Liver (tissue), 3 donors: Measurements from ENCODE around the gene L3MBTL1.

Experiments used
- ATF3 ChIP-seq: IDR thresholded peaks from 2 replicates; pipeline ENCODE4 v1.6.1; 2016; ENCODE audit warnings: antibody characterized with exemption
- CTCF ChIP-seq: fragments of 150-350 bp; IDR thresholded peaks from 2 replicates; pipeline ENCODE4 v1.5.1; 2017; ENCODE audit warnings: improper control_type of control experiment, low read depth, low read length; ENCODE audit not compliant: missing input control
- EGR1 ChIP-seq, 2 donors: IDR thresholded peaks; 2 replicates each; pipeline ENCODE4 v1.6.1; 2016 to 2018; ENCODE audit warnings: antibody characterized with exemption in 2 of 2, low read depth in 2 of 2
- JUND ChIP-seq, 2 donors: IDR thresholded peaks; 2 replicates each; pipeline ENCODE4 v1.6.1; 2016; ENCODE audit warnings: antibody characterized with exemption in 2 of 2
- RAD21 ChIP-seq, 2 donors: IDR thresholded peaks; 2 replicates each; pipeline ENCODE4 v1.6.1; 2016; ENCODE audit warnings: antibody characterized with exemption in 2 of 2, mild to moderate bottlenecking in 2 of 2
- REST ChIP-seq: IDR thresholded peaks from 2 replicates; pipeline ENCODE4 v1.6.1; 2016; ENCODE audit warnings: antibody characterized with exemption, mild to moderate bottlenecking
- TAF1 ChIP-seq: conservative IDR thresholded peaks from 2 replicates; pipeline ENCODE4 v1.6.1; 2016; ENCODE audit warnings: antibody characterized with exemption, mild to moderate bottlenecking
- YY1 ChIP-seq: IDR thresholded peaks from 2 replicates; pipeline ENCODE4 v1.6.1; 2016; ENCODE audit warnings: antibody characterized with exemption, mild to moderate bottlenecking
- donor health status: healthy.
- donor health status: healthy.

- TF ChIP-seq RAD21 (IDR thresholded peaks at IDR 0.05) (no peak), YY1 (no peak), REST (no peak), ATF3 (no peak), JUND (IDR thresholded peaks at IDR 0.05) (no peak), CTCF (no peak), EGR1 (IDR thresholded peaks at IDR 0.05; ENCODE audit: low read depth in 2 of 2) (no peak), TAF1 (no peak)
These were observed 1.1 kb downstream of the L3MBTL1 start for GRCh38 chr20:43508604-43509040.
